Ovary (tissue), 9 donors: ENCODE results near the gene MRPS18C. TPM values are rescaled to one million over a fixed set of nuclear protein-coding genes. Genes with fewer than 3 reads are reported as not detected.
"Not testable (repeated sequence)": the region's sequence is repeated elsewhere in the genome, so short reads cannot be mapped to it uniquely, and the experiment has no call there.

ENCODE experiments used
- DNase-seq, 5 donors: peaks; one replicate each; pipeline ENCODE4 v3.0.0-alpha.2; 2019 to 2020
- H3K27ac ChIP-seq, 2 donors: fragments of 200-600 bp; one replicate each; pipeline versions ENCODE4 v1.5.1 to v1.8.0; 2019 to 2022
- H3K27me3 ChIP-seq: fragments of 200-600 bp; one replicate; pipeline ENCODE4 v1.8.0; 2022
- H3K36me3 ChIP-seq: fragments of 200-600 bp; sonication (generic); one replicate; pipeline ENCODE4 v1.5.1; 2019
- H3K4me1 ChIP-seq: one replicate; pipeline ENCODE4 v1.8.1; 2013; ENCODE audit warnings: mild to moderate bottlenecking, moderate library complexity; ENCODE audit not compliant: insufficient read depth
- H3K4me3 ChIP-seq: fragments of 200-600 bp; sonication (generic); one replicate; pipeline ENCODE4 v1.5.1; 2017
- H3K9me3 ChIP-seq, 2 donors: fragments of 200-600 bp in 1 of 2; sonication (generic) in 1 of 2; one replicate each; pipeline versions ENCODE4 v1.5.1 to v1.8.1; 2013 to 2019; ENCODE audit warnings: mild to moderate bottlenecking in 1 of 2, moderate library complexity in 1 of 2
- EP300 ChIP-seq: sonication (generic); formaldehyde crosslinking; IDR thresholded peaks from one replicate; pipeline ENCODE4 v1.6.1; 2017; ENCODE audit warnings: antibody characterized with exemption
- POLR2A ChIP-seq: fragments of 450-650 bp; IDR thresholded peaks from one replicate; pipeline ENCODE4 v1.6.1; 2017; ENCODE audit warnings: antibody characterized with exemption, mild to moderate bottlenecking, moderate library complexity
- WGBS, 3 donors: extraction: QIAGEN DNeasy Blood & Tissue Kit in 1 of 3; methylation state at CpG; one replicate each; pipeline versions ENCODE4 v1.1.5 to v1.1.7; 2013 to 2017; 5-methylcytosine and 5-hydroxymethylcytosine counted together
- intact Hi-C, 4 donors: fragments of 100-400 bp; cut with DNase I; formaldehyde crosslinking; loops; one replicate each; pipeline versions ENCODE4 v1.11.0 to v1.15.1; 2022 to 2023
- polyA plus RNA-seq, 2 donors: library from polyadenylated mRNA; stranded (reverse); fragments of 200-250 nt in 1 of 2; fragments of 350-450 nt in 1 of 2; fragmentation: Illumina TruSeq in 1 of 2; extraction: RNeasy Lipid Tissue Mini Kit (QIAGEN cat#74804) in 1 of 2; gene quantifications; one replicate each; pipeline ENCODE4 v1.2.3, GENCODE V29; 2013 to 2014
- total RNA-seq, 7 donors: library from RNA; depleted of rRNA in 2 of 7; stranded (reverse); fragments of >200 nt in 2 of 7; fragmentation: NEBNext Ultra II Directional in 3 of 7; extraction: Animal tissue kit (Norgen Biotek cat#: 25700) in 3 of 7; gene quantifications; one replicate each; pipeline versions ENCODE4 v1.1.0 to v1.2.4, GENCODE V29; 2016 to 2023
- TF ChIP-seq, protein P1 (sequence below), 3 donors: fragments of 450-650 bp in 2 of 3; fragments of 200-600 bp in 1 of 3; IDR thresholded peaks; one replicate each; pipeline versions ENCODE4 v1.5.1 to v1.8.0; 2016 to 2022; ENCODE audit warnings: antibody characterized with exemption in 3 of 3, mild to moderate bottlenecking in 1 of 3
- donor health status: DM: no; HTN: no; CAD: no; lungs with moderate emphysema.
- donor health status: DM: no; HTN: no; CAD: no.
- donor health status: Bipolar disorder and iron deficiency.
- donor health status: DM: yes; HTN: yes; CAD: no.
- donor health status: DM: no; HTN: no; CAD: no.
- donor health status: DM: yes; HTN: yes; CAD: no.

Gene MRPS18C
- total and polyA plus RNA-seq, 9 donors, result 13.0 to 47.5 (median 35.7) TPM

DNA sequence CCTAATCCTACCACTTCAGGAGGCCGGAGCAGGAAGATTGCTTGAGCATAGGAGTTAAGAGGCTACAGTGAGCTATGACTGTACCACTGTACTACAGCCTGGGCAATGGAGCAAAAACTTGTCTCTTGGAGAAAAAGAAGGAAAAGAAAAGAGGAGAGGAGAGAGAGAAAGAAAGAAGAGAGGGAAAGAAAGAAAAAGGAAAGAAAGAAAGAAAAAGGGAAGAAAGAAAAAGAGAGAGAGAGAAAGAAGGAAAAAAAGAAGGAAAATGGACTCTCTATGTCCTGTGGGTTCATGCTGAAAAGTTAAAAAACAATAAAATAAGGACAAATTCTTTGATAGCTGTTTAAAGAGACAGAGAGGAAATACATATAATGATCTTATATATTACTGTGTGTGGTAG is 42.3 kb downstream of the MRPS18C start:
- WGBS, 3 donors, result 90 to 95% (median 95%) methylated on average over 1 of the region's 1 CpG
- H3K27ac ChIP-seq, result no peak overlapping the region
- no peaks in the 10 kb centered on the region for H3K27me3 ChIP-seq
- TF ChIP-seq EP300, result no peak
- TF ChIP-seq, protein P1, sequence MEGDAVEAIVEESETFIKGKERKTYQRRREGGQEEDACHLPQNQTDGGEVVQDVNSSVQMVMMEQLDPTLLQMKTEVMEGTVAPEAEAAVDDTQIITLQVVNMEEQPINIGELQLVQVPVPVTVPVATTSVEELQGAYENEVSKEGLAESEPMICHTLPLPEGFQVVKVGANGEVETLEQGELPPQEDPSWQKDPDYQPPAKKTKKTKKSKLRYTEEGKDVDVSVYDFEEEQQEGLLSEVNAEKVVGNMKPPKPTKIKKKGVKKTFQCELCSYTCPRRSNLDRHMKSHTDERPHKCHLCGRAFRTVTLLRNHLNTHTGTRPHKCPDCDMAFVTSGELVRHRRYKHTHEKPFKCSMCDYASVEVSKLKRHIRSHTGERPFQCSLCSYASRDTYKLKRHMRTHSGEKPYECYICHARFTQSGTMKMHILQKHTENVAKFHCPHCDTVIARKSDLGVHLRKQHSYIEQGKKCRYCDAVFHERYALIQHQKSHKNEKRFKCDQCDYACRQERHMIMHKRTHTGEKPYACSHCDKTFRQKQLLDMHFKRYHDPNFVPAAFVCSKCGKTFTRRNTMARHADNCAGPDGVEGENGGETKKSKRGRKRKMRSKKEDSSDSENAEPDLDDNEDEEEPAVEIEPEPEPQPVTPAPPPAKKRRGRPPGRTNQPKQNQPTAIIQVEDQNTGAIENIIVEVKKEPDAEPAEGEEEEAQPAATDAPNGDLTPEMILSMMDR (IDR thresholded peaks at IDR 0.05), result no peak
- TF ChIP-seq POLR2A, result no peak
- no peak for DNase-seq
- no peaks in the 10 kb centered on the region for H3K36me3 ChIP-seq
- intact Hi-C loops, result no loop called here
- no peaks in the 10 kb centered on the region for H3K9me3 ChIP-seq
- no peaks in the 10 kb centered on the region for H3K4me1 ChIP-seq
- H3K4me3 ChIP-seq, result no peak overlapping the region

DNA sequence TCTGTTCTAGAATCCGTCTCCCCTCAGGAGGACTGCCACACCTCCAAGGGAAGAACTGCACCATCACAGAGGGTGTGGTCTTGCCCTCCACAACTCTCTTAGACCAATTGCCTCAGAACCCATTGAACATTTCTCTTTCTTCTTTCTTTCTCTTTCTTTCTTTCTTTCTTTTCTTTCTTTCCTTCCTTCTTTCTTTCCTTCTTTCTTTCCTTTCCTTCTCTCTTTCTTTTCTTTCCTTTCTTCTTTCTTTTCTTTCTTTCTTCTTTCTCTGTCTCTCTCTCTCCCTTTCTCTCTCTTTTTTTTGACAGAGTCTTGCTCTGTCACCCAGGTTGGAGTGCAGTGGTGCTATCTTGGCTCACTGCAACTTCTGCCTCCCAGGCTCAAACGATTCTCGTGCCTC is 45.8 kb downstream of the MRPS18C start:
- intact Hi-C loops, result loop anchor here in 2 of 4 donors (10.0 kb wide), 1 partner anchor 133 kb away; no protein-coding TSS in a partner anchor
- WGBS, 3 donors, result 84 to 94% (median 86%) methylated on average over 3 of the region's 3 CpGs
- not testable (repeated sequence) for H3K4me1 ChIP-seq, H3K36me3 ChIP-seq, H3K27ac ChIP-seq, H3K4me3 ChIP-seq, H3K9me3 ChIP-seq, H3K27me3 ChIP-seq, DNase-seq

DNA sequence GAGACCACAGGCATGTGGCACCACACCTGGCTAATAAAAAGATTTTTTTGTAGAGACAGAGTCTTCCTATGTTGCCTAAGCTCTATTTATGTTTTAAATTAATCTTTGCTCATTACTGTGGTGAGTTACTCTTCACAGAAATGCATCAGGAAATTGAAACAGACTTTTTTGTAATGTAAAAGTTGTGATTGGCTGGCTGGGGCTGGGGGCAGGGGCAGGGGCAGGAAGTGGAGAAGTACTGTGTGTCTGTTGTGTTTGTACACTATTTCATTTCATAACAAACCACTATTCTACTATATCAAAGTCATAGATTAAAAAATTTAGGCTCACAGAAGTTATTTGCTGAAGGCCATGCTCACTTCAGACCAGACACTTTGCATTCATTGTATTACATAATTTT is 48.1 kb downstream of the MRPS18C start:
- TF ChIP-seq EP300, result no peak
- no peak for TF ChIP-seq POLR2A
- TF ChIP-seq, protein P1 (IDR thresholded peaks at IDR 0.05), result no peak
- H3K4me1 ChIP-seq, result no peaks in the 10 kb centered on the region
- intact Hi-C loops, result loop anchor here in 2 of 4 donors (10.0 kb wide), 1 partner anchor 131 kb away; no protein-coding TSS in a partner anchor
- DNase-seq, result no peak
- H3K9me3 ChIP-seq, result no peaks in the 10 kb centered on the region
- H3K4me3 ChIP-seq, result no peak overlapping the region
- H3K27ac ChIP-seq, result no peak overlapping the region
- no peaks in the 10 kb centered on the region for H3K27me3 ChIP-seq
- H3K36me3 ChIP-seq, result no peaks in the 10 kb centered on the region

DNA sequence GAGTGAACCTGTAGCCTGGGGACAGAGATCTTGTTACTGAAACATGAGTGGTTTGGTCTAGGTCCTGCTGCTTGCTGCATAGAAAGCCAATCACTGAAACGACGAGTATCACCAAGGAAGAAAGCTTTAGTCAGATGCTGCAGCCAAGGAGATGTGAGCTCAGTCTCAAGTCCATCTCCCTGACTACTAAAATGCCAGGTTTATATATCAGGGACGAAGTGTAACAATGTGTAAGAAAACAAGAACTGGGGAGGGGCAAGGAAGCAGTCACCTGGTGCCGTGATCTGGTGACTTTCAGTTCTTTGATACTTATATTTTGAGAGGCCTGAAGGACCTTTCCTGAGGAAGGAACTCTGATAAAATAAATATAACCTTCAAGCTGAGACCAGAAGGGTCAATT is 48.6 kb downstream of the MRPS18C start:
- WGBS, 3 donors, result 55 to 69% (median 57%) methylated on average over 4 of the region's 4 CpGs
- H3K4me3 ChIP-seq, result no peak overlapping the region
- no peaks in the 10 kb centered on the region for H3K9me3 ChIP-seq
- no peak overlapping the region for H3K27ac ChIP-seq
- no peaks in the 10 kb centered on the region for H3K27me3 ChIP-seq
- no peaks in the 10 kb centered on the region for H3K4me1 ChIP-seq
- TF ChIP-seq POLR2A (no peak), EP300 (no peak)
- TF ChIP-seq, protein P1 (IDR thresholded peaks at IDR 0.05), result no peak
- no peaks in the 10 kb centered on the region for H3K36me3 ChIP-seq
- DNase-seq, result no peak
- intact Hi-C loops, result loop anchor here in 2 of 4 donors (10.0 kb wide), 1 partner anchor 130 kb away; no protein-coding TSS in a partner anchor

DNA sequence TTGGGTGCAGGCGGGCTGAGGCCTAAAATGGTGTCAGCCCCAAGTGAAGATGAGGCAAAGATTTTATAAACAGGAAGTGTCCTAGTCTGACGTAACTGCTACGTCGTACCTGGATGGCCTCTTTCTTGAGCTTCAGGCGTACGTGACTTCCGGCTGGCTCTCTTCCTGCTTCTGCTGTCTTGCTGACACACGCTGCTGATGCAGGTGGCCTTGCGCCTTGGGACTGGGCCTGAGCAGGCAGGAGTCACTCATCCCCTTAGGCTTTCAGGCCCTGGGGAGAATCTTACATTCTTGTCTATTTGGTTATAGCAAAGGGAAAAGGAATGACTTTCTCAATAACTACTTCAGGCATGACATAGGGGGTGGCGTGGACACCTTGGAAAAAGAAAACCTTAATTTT is 49.1 kb downstream of the MRPS18C start:
- WGBS, 3 donors, result 92 to 95% (median 95%) methylated on average over 10 of the region's 10 CpGs
- no peak for DNase-seq
- intact Hi-C loops, result loop anchor here in 2 of 4 donors (10.0 kb wide), 1 partner anchor 130 kb away; no protein-coding TSS in a partner anchor

More for the DNA sequence above, 49.1 kb downstream of the MRPS18C start:
- no peak overlapping the region for H3K27ac ChIP-seq
- H3K4me3 ChIP-seq, result no peak overlapping the region
- TF ChIP-seq, protein P1 (IDR thresholded peaks at IDR 0.05), result no peak
- TF ChIP-seq EP300 (no peak), POLR2A (no peak)
- no peaks in the 10 kb centered on the region for H3K27me3 ChIP-seq
- no peaks in the 10 kb centered on the region for H3K9me3 ChIP-seq
- H3K4me1 ChIP-seq, result no peaks in the 10 kb centered on the region
- no peaks in the 10 kb centered on the region for H3K36me3 ChIP-seq
